Subcutaneous adipose tissue (tissue), 4 donors: ENCODE measurements around the gene HOXB5. TPM values are rescaled to one million over a fixed set of nuclear protein-coding genes. Genes with fewer than 3 reads are reported as not detected.

Experiments
- total RNA-seq, 4 donors: library from RNA; depleted of rRNA; stranded (reverse); fragments of >200 nt; gene quantifications; one replicate each; pipeline ENCODE4 v1.1.0, GENCODE V29; 2016
- TF ChIP-seq, protein P1 (sequence below): fragments of 450-650 bp; IDR thresholded peaks from one replicate; pipeline ENCODE4 v1.5.1; 2016; ENCODE audit warnings: low read depth, mild to moderate bottlenecking, control low read depth, antibody characterized with exemption, moderate library complexity

The HOXB5 gene
- total RNA-seq, result under 1 TPM; 0.22 to 0.51 (median 0.35) TPM

DNA sequence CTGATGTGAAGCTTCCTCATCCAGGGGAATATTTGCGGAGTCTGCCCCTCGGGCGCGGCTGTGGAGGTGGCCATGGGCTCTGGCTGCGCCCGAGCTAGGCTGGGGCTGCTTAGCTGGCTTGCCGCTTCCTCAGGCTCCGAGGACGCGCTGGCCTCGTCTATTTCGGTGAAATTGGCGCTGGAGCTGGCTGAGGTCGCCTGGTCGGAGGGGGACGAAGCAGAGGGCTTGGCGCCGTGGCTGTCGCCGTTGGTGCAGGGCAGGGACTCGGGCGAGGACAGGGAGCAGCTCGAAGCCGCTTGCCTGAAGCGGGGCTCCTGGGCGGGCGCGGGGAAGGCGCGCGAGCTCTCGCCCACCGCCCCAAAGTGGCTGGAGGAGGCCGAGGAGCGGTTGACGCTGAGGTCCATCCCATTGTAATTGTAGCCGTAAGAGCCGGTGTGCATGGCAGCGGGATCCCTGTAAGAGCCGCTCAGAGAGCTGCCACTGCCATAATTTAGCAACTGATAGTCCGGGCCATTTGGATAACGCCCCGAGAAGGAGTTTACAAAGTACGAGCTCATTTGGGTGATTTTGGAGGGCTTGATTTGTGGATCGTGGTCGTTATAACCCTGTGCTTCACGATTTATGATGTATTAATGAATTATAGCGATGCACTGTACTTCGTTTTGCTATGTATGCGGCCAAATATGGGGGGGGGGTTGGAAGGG, at the start of gene HOXB5:
TSS of gene HOXB5 (minus strand) at position 654 of the 704 bp plus-strand sequence. CDS start at position 557, 97 bp downstream.
- TF ChIP-seq, protein P1, sequence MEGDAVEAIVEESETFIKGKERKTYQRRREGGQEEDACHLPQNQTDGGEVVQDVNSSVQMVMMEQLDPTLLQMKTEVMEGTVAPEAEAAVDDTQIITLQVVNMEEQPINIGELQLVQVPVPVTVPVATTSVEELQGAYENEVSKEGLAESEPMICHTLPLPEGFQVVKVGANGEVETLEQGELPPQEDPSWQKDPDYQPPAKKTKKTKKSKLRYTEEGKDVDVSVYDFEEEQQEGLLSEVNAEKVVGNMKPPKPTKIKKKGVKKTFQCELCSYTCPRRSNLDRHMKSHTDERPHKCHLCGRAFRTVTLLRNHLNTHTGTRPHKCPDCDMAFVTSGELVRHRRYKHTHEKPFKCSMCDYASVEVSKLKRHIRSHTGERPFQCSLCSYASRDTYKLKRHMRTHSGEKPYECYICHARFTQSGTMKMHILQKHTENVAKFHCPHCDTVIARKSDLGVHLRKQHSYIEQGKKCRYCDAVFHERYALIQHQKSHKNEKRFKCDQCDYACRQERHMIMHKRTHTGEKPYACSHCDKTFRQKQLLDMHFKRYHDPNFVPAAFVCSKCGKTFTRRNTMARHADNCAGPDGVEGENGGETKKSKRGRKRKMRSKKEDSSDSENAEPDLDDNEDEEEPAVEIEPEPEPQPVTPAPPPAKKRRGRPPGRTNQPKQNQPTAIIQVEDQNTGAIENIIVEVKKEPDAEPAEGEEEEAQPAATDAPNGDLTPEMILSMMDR, result no peak

DNA sequence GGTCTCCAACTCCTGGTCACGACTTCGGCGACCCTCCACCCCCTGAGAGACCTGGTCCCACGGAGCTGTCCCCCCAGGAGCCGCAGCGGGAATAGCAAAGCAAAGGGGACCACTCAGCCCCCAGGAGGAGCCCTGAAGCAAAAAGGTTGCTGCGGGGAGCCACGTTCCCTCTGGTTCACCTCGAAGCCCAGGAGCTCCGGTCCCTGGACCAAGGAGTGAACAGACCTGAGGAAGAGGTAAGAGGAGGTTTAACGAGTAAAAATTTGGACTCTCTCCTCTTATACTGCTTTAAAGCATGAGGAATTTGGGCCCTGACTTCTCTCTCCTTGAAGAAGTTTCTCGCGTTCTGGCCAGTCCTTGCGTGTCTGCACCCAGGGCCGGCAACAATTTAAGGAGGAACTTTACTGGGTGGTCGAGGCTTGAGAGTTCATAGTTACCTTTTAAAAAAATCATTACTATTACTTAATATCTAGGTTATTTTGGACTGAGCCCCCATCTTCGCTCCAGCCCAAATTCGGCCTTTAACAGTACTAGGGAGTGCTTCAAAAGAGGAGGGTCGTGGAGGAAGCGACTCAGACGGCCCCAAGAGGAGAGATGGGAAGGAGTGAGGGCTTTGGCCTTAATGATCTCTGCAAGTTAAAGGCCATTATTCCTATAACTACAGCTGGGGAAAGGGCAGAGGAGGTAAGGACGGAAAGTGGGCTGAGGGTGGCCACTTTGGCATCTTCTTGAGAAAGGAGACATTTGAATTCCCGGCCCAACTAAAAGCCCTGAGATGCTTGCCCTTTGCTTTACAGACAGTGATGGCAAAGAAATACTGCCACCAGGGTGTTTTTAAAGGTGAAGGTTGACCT, 49.5 kb upstream of the HOXB5 start:
- TF ChIP-seq, protein P1, result no peak

DNA sequence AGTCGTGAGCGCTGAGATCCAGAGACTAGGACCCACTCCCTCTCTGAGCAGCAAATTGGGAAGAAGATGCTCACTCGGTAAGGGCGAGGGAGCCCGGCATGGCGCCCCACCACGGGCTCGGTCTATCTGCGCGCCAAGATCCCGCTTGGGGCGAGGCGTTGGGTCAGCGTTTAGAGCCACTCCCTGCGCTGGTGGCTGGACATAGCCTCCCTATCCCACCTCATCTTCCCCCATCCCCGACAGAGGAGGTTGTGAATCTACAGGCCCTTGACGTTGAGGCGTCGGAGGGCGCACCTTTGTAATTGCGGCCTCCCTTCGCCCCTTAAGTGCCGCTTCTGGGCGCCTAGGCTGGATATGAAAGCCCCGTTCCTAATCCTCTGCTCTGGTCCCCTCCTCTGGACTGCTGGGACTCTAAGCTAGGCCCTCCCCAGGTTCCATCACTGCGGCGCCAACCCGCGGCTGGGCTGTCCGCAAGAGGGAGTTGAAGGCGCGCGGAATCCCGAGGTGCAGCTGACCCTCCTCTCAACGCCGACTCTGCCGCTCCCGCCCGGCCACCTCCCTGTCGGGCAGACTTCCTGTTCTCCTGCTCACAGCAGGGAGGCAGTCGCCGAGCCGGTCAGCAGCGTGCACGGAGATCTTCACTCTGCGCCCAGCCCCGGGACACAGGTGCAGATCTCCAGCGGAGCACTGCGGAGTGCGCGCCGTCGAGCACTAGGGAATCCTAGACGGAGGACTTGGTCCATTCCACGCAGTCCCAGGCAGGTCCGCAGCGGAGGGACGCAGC, 48.7 kb upstream of the HOXB5 start:
- TF ChIP-seq, protein P1, result no peak

DNA sequence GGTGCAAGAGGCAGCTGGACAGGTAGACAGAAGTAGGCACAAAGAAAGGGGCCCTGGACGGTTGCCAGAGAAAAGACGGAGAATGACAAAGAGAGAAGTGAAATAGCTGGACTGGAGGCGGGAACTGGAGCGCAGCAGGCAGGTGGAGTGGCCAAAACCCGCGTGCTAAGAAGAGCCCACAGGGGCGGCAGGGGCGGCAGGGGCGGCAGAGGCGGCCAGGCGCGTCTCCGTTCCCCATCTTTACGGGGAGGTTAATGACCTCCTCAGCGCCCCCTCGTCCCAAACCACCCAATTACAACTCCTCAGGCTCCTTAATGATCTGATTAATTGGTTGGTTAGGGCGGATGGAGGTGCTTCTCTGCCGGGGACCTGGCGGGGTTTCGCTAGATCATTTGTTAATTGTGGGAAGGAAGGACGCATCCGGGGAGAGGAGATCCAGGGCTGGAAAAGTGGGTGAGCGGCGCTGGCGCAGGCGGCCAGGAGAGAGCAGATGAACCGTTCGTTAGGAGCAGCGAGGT, 48.0 kb upstream of the HOXB5 start:
- TF ChIP-seq, protein P1, result no peak

DNA sequence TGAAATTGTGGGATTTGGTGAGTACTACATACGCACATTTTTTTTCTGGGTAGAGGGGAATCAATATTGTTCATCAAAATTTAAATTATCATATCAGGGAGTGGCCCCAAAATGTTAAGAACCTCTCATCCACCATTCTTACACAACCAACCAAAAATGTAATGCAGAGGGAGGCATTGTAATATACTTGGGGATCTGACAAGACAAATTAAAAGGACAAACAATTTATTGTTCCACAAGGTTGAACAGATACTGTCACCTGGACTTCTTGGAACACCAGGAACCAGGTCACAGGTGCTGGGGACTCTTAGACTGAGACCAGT, 47.2 kb upstream of the HOXB5 start:
- TF ChIP-seq, protein P1, result no peak

DNA sequence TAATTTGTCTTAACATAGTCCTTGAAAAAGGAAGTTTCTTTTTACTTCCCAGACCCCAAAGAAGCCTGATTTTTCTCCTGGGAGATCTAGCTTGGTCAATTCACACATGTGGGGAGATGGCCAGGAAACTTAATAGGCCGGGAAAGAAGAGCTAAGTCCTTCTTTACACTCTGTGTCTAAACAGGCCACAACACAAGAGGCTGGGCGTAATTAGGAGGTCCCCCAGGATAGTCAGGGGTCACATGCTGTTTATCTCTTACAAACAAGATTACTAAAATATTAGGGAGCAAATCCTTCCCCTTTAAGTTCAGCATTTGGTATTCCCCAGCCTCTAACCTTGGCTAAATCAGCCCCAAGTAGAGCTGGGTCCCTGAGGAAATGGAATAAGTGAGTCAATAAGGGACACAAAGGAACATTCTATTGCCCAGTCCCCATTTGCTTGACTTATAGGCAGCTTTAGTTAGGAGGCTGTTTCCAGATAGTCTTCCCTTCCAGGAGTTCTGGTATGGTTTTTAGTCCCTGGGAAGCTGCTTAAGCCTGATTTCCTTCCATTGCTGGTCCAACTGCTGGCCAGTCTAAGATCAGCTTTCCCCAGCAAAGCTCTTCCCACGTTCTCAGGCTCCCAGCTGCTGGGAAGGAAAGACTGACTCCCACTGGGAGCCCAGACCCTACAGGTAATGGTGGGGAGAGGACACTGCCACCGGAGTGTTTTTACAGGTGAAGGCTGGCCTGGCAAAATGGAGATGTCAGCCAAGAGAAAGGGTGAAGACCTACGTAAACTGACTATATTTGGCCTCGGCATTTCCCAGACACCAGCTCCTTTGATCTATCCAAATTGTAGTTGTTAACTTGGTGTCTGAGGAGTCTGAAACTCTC, 46.6 kb upstream of the HOXB5 start:
- TF ChIP-seq, protein P1, result no peak
